GM12801 (cell line): ENCODE data around the gene THOC5.

Experiments used
- CTCF ChIP-seq: IDR thresholded peaks from one replicate; pipeline ENCODE4 v1.5.1; 2011; ENCODE audit warnings: control low read depth; ENCODE audit not compliant: insufficient read length; ENCODE audit errors: extremely low read depth

THOC5 gene

GRCh38 chr22:29519996-29520395, 33.6 kb downstream of the THOC5 start:
- no peak for TF ChIP-seq CTCF

- no peak for TF ChIP-seq CTCF
These were observed 35.1 kb downstream of the THOC5 start for GRCh38 chr22:29518427-29518826.

- TF ChIP-seq CTCF: no peak
These were observed 36.2 kb downstream of the THOC5 start for GRCh38 chr22:29517215-29517908.

GRCh38 chr22:29512031-29512430, 41.5 kb downstream of the THOC5 start:
- no peak for TF ChIP-seq CTCF

GRCh38 chr22:29511126-29511862, 42.3 kb downstream of the THOC5 start:
- TF ChIP-seq CTCF: no peak

GRCh38 chr22:29510542-29510941, 43.0 kb downstream of the THOC5 start:
- no peak for TF ChIP-seq CTCF

- TF ChIP-seq CTCF: no peak
These were observed 43.7 kb downstream of the THOC5 start for GRCh38 chr22:29509815-29510214.
